HG03457 (cell line): Measurements from ENCODE around the gene PUM1.
"Not testable (repeated sequence)": the region's sequence is repeated elsewhere in the genome, so short reads cannot be mapped to it uniquely, and the experiment has no call there.

Source experiments
- ATAC-seq: cut with Tn5 transposase; IDR thresholded peaks from one replicate; pipeline ENCODE4 v1.9.1; 2021; ENCODE audit warnings: moderate number of reproducible peaks; ENCODE audit not compliant: unreplicated experiment

The PUM1 gene

DNA sequence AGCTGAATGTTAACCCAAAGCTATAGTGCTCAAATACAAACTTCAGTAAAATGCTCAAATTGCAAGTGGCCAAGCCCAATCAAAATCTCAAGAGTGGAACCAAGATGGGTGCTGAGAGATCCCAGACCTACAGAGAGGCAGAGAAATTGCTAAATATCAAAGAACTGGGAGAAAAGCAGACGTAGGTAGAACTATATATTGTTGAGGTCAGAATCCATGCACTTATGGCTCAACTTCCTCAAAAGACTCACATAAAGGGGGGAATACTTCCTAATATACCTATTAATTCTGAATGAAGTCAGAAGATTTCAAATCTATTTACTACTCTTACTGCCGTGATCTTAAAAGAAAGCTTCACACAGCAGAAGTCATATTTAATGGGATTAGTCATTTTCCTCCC, 65.2 kb downstream of the PUM1 start:
- ATAC-seq, result no peak

DNA sequence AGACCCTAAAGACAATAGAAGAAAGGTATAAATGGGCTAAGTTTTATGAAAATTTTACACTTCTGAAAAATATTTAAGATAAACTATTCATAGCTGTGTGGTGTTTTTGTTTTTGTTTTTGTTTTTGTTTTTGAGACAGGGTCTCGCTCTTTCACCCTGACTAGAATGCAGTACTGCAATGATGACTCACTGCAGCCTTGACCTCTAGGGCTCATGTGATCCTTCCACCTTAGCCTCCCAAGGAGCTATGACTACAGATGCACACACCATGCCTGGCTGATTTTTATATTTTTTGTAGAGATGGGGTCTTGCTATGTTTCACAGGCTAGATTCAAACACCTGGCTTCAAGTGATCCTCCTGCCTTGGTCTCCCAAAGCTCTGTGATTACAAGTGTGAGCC, 66.6 kb downstream of the PUM1 start:
- no peak for ATAC-seq

DNA sequence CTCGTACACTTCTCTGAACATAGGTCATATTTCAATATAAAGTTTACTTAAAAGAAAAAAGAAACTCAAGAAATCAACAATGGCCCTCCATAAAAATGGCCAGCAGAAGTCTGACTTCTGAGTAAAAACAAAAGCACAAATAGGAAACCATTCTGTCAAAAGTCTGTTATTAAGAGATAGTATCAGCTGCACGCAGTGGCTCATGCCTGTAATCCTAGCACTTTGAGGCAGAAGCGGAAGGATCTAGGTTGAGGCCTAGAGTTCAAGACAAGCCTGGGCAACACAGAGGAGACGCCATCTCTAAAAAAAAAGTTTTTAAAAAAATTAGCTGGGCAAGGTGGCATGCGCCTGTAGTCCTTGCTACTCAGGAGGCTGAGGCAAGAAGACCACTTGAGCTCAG, 67.3 kb downstream of the PUM1 start:
- ATAC-seq, result no peak

DNA sequence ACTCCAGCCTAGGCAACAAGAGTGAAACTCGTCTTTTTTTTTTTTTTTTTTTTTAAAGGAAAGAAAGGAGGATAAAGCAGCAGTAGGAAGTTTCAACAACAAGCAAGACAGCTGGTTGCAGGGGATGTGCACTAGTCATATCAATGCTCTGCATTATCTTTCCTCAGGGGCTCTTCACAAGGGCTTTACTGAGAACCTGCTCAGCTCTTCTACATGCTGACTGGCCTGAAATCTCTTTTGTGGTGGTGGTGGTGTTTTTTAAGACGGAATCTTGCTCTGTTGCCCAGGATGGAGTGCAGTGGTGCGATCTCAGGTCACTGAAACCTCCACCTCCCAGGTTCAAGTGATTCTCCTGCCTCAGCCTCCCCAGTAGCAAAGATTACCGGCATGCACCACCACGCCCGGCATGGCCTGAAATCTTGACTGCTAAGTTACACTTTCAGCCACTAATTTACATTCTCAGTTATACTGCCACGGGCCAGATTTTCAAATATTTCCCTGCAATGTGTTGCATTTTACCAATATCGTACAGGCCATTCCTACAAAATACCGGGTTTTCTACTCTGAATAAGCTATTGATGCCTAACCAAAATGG, 68.0 kb downstream of the PUM1 start:
- ATAC-seq, result no peak

DNA sequence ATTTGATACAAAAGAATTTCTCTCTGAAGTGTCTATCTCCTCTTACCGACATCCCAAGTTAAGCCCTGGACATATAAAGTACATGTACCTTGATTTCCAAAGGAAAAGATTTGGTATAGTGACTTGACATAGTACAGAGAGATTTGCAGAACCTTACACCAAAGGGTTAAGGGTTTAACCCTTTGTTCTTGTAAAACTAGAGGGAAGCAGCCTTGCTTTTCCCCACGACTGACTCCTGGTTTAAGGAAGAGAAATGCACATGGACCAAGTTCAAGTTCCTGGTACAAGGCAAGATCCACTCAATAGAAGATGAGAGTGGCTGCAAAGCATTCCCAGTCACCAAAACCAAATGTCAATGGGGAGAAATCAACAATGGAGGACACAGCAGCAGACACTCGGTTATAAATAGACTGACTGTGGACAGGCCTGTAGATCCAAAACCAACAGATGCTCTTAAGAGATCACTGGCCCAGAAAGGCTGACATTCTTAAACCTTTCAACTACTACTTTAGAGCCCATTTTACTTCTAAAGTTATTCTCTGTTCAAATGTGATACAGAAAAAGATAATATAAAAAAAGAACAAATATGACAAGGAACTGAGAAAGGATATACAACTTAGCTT, 69.4 kb downstream of the PUM1 start:
- no peak for ATAC-seq

DNA sequence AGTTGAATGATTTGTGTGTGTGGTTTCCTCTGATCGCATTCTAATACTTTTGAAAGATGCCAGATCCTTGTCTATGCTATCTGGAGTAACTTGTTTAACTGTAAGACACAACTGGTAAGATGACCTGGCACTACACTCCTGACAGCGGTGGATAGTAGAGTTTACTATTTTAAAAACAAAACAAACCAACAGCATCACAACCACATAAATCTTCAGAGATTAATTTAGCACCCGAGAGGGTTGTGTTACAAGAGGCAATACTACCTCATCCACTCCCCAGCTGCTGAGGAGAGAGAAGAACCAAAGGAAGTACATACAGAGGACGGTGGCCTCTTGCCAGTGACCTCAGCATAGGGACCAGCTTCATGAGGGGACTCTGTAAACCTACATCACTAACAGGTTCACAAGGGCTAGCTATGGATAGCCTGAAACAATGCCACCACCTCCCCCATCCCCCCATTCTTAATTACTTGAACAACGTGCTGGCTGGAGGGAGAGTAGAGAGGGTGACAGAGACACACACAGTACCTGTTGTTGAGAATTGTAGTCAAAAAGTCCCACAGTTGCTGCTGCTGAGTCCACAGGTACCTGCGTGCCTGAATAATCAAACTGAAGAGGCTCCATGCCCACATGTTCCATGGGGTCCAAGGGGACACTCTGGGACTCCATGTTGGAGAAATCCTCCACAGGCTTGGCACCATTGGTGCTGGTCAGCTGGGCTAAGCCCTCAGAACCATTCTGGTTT, 73.5 kb downstream of the PUM1 start:
- no peak for ATAC-seq

DNA sequence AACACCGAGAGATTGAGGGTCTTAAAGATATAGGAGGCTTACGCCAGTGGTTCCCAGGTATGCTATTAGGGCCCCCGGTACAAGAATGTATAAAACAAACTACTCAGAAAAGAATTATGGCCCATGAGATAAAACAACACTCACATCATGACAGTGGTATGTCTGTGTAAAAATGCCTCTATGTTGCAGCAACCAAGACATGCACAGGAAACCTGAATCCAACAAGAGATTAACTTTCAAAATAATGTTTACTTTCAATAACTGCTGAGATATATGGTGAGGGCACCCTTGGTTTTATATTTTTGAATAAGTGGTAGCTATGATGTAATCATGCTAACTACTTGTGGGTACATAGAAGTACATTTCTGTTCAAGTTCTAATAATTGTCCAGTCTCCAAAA, 74.9 kb downstream of the PUM1 start:
- ATAC-seq, result no peak

DNA sequence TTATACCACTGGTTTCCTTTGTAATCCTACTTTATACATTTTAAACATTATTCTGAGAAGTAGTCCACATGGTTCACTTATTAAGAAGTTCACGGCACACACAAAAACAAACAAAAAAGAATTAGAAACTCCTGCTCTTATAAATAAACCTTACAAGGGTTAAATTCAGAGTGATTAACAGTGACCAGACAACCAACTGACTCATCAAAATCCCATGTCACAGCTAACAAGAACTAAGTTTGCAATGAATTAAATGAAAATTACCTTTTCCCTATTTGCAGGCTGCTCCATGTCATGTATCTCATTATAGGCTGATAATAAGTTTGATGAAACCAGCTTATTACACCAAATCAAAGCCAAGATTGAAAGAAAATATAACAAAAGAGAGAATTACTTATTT, 77.5 kb downstream of the PUM1 start:
- no peak for ATAC-seq

DNA sequence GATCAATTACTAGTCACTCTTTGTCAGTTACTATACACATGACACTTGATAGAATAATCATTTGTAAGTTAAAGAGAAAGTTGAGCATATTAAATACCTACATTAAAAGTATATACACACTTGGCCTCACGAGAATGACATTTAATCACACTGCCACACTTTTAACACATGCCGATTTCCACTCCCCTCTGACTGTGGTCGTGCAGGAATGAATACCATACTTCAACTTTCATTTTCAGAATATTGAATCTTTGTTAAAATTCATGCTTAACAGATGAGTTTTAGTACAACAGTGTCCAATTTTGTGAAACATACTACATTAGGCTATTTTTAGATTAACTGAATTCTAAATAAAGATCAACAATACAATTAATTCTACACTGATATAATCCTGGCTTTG, 78.8 kb downstream of the PUM1 start:
- ATAC-seq, result no peak

DNA sequence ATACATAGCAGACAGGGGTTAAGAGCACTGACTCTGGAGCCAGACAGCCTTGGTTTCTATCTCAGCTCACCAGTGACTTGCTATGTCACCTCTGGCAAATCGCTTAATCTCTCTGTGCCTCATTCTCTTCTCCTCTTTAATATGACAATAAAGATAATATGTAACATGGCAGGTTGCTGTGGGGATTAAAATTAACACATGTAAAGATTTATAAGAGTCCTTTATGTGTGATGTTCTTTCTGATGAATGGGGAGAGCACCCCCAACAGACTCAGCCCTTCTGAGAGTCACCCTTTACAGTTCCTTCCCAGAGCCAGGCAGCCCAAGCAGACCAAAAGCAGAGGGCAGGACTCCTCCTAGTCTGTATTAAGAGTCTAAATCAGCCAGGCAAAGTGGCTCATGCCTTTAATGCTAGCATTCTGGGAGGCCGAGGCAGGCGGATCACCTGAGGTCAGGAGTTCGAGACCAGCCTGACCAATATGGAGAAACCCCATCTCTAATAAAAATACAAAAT, 80.5 kb downstream of the PUM1 start:
- no peak for ATAC-seq

DNA sequence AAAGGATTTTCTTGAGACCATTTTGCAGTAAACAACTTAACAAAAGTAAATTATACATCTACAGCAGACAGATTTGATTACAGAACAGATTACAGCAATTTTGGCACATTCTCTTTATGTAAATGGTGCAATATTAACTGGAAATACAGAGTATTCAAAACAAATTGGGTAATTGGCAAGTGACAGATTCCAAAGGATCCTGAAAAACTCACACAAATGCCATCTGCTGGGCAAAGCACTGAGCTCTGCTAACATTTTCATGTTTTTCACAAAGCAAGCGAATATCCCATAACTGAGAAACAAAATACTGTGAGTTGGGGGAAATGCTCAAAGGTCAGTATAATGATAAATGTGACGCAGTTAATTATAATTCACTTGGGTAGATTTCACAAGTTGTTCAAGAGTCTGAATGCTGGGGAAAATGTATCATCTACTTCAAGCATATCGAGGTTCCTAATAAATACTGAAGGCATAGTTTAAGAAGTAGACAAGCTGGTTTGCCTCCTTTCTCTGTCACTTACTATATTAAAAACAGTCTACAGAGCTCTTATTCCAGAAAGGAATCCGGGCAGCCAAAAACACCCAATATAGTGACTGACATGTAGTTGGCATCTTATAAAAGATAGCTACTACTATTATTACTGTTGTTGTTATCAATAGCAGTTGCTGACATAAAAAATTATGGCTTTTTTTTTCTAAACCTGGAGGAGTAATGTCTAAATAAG, 81.2 kb downstream of the PUM1 start:
- ATAC-seq, result no peak

DNA sequence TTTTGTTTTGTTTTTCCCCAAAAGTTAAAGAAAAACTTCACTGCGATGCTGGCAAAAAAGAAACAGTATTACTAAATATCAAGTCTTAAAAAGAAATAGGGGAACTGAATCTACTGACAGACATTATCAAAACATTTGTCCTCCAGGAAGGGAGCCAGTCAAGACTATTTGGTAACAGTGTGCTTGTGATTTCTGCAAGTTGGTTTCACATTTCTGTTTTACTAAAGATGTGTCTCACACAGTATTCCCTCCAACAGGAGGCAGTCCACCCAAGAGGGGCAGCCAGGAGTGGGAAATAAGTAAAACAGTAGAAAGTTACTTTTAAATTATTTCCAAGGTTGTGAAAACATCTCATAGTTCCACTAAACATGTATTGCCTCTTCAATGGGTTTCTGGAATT, 82.6 kb downstream of the PUM1 start:
- ATAC-seq, result no peak

DNA sequence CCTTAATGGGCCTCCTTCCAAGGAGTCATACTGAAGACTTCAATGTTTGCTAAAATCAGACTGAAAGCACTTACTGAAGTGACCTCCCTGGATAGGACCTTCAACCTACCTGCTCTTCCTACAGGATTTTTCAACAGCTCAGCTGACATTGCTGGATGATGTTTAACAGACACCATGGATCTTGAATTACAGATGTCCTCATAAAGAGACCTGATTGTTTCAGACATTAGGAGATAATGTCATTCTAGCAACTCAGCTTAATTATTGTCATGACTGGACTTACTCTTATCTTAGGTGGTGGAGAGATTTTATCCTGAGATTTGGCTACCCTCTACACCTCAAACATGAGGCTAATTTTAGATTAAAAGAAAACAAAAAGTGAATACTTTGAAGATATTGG, 83.1 kb downstream of the PUM1 start:
- ATAC-seq, result no peak

DNA sequence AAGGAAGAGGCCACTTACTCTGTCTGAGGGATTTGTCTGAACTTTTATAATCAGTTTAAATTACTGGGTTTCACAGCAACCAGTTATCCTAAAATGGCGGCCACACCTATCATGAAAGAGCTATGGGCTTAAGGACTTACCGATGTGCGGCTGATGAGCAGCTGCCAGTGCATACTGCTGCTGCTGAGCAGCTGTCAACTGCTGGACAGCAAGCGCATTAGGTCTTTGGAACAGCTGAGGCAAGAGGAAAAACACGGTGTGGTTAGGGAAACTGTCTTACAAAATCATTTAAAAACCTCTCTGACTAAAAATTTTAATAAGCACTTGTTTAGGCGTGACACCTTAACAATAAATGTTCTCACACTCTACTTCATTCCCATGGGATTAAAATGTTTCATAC, 84.3 kb downstream of the PUM1 start:
- ATAC-seq, result no peak

DNA sequence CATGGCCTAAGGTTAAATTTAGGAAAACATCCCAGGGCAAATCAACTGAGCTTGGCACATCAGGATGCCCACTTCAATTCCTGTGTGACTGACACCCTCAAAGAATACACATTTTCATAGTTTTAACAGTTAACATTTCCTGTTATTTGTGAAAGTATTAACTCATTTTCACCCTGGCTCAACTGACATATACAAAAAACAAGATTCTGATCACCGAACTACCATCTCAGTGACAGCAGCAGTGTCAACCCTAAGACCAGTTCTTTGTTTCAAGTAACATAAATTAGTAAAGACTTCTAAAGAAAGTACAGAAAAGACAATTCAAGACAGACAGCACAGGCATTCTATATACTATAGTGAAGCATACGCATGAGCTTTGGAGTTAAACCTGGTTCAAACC, 88.0 kb downstream of the PUM1 start:
- ATAC-seq, result no peak

DNA sequence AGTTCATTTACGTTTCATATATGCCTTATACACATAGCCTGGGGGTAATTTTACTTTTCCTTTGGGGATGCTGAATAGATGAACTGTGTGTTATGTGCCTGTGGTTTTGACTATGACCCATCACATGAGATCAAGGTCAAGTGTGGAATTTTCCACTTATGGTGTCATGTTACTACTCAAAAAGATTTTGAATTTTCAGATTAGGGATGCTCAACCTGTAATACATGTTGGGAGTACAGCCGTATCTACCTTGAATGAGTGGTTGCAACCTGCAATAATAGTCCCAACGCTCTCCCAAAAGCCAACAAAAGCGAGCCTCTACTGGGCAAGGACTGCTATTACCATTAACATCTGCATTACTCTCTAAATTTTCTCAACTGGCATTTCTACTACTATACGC, 88.4 kb downstream of the PUM1 start:
- ATAC-seq, result no peak

DNA sequence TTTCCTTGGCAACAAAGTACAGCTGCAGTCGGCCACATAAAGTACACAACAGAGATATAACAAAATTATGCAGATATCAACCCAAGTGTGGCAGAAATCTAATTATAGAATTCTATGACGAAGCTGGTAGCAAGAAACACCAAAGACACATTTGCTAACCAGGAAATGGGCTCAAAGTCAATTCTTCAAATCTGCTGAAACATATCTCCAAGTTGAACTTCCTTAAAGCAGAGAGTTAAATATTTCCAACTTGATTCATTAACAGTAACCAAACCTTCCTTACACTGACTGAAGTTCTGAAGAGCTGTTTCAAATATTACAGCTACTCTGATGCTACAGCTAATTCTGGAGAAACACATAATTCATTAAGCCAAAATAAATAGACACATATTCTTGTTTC, 89.4 kb downstream of the PUM1 start:
- ATAC-seq, result no peak

DNA sequence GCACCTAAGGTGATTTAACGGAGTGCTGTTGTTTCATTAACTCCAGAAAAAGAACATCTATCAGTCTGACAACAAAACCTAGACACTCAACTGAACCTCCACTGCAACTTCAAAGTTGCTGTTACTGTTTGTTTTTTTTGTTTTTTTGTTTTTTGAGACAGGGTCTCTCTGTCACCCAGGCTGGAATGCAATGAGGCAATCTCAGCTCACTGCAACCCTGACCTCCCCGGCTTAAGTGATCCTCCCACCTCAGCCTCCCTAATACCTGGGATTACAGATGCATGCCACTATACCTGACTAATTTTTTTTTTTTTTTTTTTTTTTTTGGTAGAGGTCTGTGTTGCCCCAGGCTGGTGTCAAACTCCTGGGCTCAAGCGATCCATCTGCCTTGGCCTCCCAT, 90.3 kb downstream of the PUM1 start:
- no peak for ATAC-seq

DNA sequence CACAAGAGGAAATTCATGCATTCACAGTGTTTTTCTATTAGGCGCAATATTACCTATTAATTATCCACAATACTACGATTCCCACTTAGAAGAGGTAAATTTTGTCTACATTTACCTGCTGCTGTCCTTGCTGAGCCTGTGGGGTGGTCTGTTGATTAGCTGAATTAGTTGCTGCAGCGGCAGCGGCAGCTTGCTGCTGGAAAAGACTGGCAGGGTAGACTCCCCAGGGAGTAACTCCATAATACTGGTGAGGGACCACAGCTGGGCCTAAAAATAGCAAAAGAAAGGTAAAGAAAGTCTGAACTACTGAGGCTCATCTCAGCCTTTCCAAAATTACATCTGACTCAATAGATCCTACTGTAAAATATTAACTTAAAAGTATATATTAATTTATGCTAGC, 91.0 kb downstream of the PUM1 start:
- ATAC-seq, result no peak

DNA sequence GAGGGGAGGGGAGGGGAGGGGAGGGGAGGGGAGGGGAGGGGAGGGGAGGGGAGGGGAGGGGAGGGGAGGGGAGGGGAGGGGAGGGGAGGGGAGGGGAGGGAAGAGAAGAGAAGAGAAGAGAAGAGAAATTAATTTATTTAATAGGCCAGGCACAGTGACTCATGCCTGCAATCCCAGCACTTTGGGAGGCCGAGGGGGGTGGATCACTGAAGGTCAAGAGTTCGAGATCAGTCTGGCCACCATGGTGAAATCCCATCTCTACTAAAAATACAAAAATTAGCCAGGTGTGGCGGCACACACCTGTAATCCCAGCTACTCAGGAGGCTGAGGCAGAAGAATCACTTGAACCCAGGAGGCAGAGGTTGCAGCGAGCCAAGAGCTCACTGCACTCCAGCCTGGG, 93.2 kb downstream of the PUM1 start:
- not testable (repeated sequence) for ATAC-seq

DNA sequence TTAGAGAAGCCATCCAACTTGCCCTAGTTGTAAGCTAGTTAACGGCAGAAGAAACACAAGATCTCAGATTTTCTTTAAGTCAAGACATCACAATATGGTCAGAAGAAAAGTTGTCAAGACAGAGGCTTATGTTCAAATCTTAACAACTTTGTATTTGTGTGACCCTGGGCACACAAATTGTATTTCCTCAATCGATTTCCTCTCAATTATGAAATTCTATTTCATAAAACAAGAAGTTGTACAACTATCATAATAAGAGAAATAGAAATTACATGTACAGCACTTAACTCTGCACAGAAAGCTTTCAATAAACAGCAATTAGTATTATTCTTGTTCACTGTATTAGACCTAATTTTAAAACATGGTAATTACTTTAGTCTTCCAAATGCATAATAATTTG, 94.0 kb downstream of the PUM1 start:
- no peak for ATAC-seq

DNA sequence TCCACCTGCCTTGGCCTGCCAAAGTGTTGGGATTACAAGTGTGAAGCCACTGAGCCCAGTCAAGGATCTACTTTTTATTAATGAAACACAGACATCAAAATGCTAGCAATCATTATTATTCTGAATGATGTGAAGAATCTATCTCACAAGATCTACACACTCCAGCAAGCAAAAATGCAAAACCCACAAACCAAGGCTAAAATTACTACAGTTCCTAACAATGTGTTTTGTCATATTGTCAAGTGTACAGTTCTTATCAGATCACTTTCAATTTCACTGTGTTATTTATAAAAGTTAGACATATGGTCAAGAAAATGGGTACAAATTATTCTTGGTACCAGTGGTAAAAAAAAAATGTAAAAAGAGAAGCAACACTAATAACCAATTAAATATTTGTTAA, 95.6 kb downstream of the PUM1 start:
- no peak for ATAC-seq
